ENCODE data around the gene NAV2. TPM values are rescaled to one million over a fixed set of nuclear protein-coding genes. Genes with fewer than 3 reads are reported as not detected.

Gene NAV2
- polyA plus RNA-seq, 3 donors = not detected

- Mint-ChIP-seq H3K27me3 (ENCODE audit: low read depth in 3 of 3) (peaks cover 43 to 66% (median 48%) of the 10 kb centered on the region in 3 donors), H3K4me3 (peak overlapping the region in 1 of 2 donors; percentile 56), H3K27ac (no peak overlapping the region), H3K9me3 (peaks cover 0 to 16% (median 5%) of the 10 kb centered on the region in 7 donors), H3K4me1 (no peaks in the 10 kb centered on the region), H3K36me3 (no peaks in the 10 kb centered on the region)
- H3K9me3 ChIP-seq (replicated peaks in 1 of 2; ENCODE audit: control insufficient read depth in 1 of 2, insufficient read depth in 1 of 2, low read length in 2 of 2) = peaks cover 0 to 6% of the 10 kb centered on the region in 2 donors
- H2AFZ ChIP-seq (ENCODE audit: insufficient read depth, low read depth, low read length, poor library complexity, severe bottlenecking) = no peak overlapping the region
- no peaks in the 10 kb centered on the region for H3K79me2 ChIP-seq (ENCODE audit: insufficient read depth, low read length)
- H4K20me1 ChIP-seq (ENCODE audit: insufficient read depth, low read length) = no peaks in the 10 kb centered on the region
- H3K27ac ChIP-seq (ENCODE audit: low read depth in 1 of 2, low read length in 2 of 2) = no peak overlapping the region
- DNase-seq = no peak
- no peaks in the 10 kb centered on the region for H3K4me1 ChIP-seq (ENCODE audit: control insufficient read depth in 1 of 2, insufficient read depth in 2 of 2, low read length in 2 of 2)
- H3K27me3 ChIP-seq (ENCODE audit: control insufficient read depth in 2 of 2, insufficient read depth in 2 of 2, low read length in 2 of 2) = peaks cover 48 to 54% of the 10 kb centered on the region in 2 donors
- intact Hi-C loops (cut with micrococcal nuclease) = no loop called here
- H3K36me3 ChIP-seq (replicated peaks in 1 of 2; ENCODE audit: control insufficient read depth in 1 of 2, insufficient read depth in 2 of 2, low read length in 2 of 2) = no peaks in the 10 kb centered on the region
- H3K4me3 ChIP-seq (replicated peaks in 1 of 3; ENCODE audit: low read depth in 2 of 3, low read length in 3 of 3) = no peak overlapping the region
- TF ChIP-seq CTCF (IDR thresholded peaks at IDR 0.05) = no peak
- H3K4me2 ChIP-seq (replicated peaks; ENCODE audit: extremely low read depth, low read length, poor library complexity, severe bottlenecking) = no peak overlapping the region
- H3K9ac ChIP-seq (ENCODE audit: insufficient read depth, low read length, poor library complexity, severe bottlenecking) = no peak overlapping the region
- no CpG with 5 or more reads among the region's 3 CpGs for whole genome bisulfite sequencing (ENCODE audit: insufficient coverage)
Measured at GRCh38 chr11:19774817-19775580, 62.4 kb downstream of the NAV2 start.

- Mint-ChIP-seq H3K27me3 (ENCODE audit: low read depth in 3 of 3) (peaks cover 43 to 68% (median 48%) of the 10 kb centered on the region in 3 donors), H3K36me3 (no peaks in the 10 kb centered on the region), H3K27ac (no peak overlapping the region), H3K9me3 (peaks cover 0 to 16% (median 5%) of the 10 kb centered on the region in 7 donors), H3K4me3 (peak overlapping the region in 1 of 2 donors; percentile 56), H3K4me1 (no peaks in the 10 kb centered on the region)
- intact Hi-C loops (cut with micrococcal nuclease) = no loop called here
- H3K27ac ChIP-seq (ENCODE audit: low read depth in 1 of 2, low read length in 2 of 2) = no peak overlapping the region
- H3K36me3 ChIP-seq (replicated peaks in 1 of 2; ENCODE audit: control insufficient read depth in 1 of 2, insufficient read depth in 2 of 2, low read length in 2 of 2) = no peaks in the 10 kb centered on the region
- peaks cover 0 to 6% of the 10 kb centered on the region in 2 donors for H3K9me3 ChIP-seq (replicated peaks in 1 of 2; ENCODE audit: control insufficient read depth in 1 of 2, insufficient read depth in 1 of 2, low read length in 2 of 2)
- 83% methylated on average over 4 of the region's 4 CpGs for WGBS (ENCODE audit: insufficient coverage)
- no peaks in the 10 kb centered on the region for H3K79me2 ChIP-seq (ENCODE audit: insufficient read depth, low read length)
- H3K4me3 ChIP-seq (replicated peaks in 1 of 3; ENCODE audit: low read depth in 2 of 3, low read length in 3 of 3) = no peak overlapping the region
- no peak overlapping the region for H3K9ac ChIP-seq (ENCODE audit: insufficient read depth, low read length, poor library complexity, severe bottlenecking)
- no peak for DNase-seq
- H3K4me2 ChIP-seq (replicated peaks; ENCODE audit: extremely low read depth, low read length, poor library complexity, severe bottlenecking) = no peak overlapping the region
- no peaks in the 10 kb centered on the region for H3K4me1 ChIP-seq (ENCODE audit: control insufficient read depth in 1 of 2, insufficient read depth in 2 of 2, low read length in 2 of 2)
- no peak overlapping the region for H2AFZ ChIP-seq (ENCODE audit: insufficient read depth, low read depth, low read length, poor library complexity, severe bottlenecking)
- H3K27me3 ChIP-seq (ENCODE audit: control insufficient read depth in 2 of 2, insufficient read depth in 2 of 2, low read length in 2 of 2) = peaks cover 51 to 59% of the 10 kb centered on the region in 2 donors
- no peak for TF ChIP-seq CTCF (IDR thresholded peaks at IDR 0.05)
- H4K20me1 ChIP-seq (ENCODE audit: insufficient read depth, low read length) = no peaks in the 10 kb centered on the region
Measured at GRCh38 chr11:19775622-19776021, 63.0 kb downstream of the NAV2 start.

Measured in CD14-positive monocyte (primary cell).